Raji (cell line): ENCODE measurements around the gene RHOJ.

Experiments used
- POLR2A ChIP-seq: IDR thresholded peaks from 2 replicates; pipeline ENCODE4 v1.6.1; 2011; ENCODE audit warnings: low read depth, low read length, control low read depth; ENCODE audit not compliant: insufficient read depth

RHOJ gene

DNA sequence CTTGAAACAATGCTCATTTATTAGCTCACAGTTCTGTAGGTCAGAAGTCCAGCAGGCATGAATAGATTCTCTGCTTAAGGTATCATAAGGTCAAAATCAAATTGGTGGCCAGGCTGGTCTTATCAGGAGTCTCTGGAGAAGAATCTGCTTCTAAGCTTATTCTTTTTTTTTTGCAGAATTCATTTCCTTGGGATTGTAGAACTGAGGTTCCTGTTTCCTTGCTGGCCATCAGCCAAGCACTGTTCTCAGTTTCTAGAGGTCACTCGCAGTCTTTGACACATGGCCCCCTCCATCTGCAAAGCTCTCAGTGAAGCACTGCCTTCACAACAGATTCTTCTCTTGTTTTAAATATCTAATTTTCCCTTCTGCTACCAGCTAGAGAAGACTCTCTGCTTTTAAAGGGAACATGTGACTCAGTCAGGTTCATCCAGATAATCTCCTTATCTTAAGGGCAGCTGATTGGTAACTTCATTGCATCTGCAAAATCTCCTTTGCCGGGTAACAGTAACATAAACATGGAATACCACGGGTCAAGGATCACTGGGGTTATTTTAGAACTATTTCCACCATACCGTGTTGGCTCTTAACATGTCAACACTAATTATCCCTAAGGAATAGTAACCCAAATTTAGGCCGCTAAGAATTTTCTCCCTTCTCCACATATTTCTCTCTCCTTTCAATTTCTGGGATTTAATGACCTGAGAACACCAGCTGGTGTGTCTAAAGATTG, 25.3 kb downstream of the RHOJ start:
- TF ChIP-seq POLR2A: no peak

DNA sequence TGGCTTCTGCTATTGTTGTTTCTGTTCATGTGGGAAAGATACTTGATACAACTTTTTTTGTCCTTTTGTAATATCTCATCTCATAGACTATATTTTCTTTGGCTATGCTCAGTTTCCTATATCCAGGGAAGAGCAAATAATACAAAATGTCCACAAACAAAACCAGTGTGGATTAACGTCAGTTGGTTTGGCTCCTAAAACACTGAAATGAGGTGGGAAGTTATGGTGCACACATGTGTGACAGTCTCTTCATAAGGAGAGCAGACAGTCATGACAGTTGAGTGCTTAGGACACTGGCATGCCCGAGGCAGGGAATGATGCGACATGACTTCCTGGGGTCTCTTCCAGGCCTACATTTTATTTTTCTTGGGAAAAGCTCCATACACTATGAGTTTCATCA, 27.5 kb downstream of the RHOJ start:
- TF ChIP-seq POLR2A: no peak

DNA sequence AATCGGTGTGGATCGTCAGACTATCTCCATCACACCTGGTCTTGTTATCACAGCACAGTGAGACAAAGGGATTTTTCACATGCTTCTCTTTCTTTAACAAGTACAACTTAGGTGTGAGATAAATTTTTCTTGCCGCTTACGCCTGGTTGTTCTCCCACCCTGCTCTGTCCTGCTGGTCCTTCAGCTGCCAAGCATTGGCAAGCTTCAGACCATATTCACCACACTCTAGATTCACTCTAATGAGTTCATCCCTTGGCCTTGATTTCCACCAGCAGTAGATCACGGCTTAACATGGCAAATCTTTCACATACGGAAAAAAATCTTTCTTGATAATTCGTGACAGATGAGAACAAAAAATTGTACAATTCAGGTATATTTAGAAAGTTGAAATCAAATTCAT, 33.5 kb downstream of the RHOJ start:
- TF ChIP-seq POLR2A: no peak

- no peak for TF ChIP-seq POLR2A
These were observed 36.0 kb downstream of the RHOJ start for GRCh38 chr14:63240221-63240620.

DNA sequence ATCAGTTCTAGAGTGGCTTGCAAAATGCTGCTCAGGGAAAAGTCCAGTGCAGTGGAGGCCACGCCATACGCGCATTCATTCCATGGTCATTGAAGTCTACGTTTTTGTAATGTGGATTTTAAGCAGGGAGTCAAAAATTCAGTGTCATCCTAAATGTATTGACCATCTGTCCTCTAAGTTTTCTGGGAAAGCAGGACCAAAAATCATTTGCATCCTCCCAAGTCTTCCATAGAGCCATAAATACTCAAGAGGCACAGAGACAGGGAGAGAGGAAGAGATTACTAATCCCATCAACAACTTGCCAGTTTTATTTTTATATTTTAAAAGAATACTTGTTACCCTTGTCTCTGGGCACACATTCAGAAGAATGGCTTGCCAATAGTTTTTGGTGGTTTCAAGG, 36.9 kb downstream of the RHOJ start:
- TF ChIP-seq POLR2A: no peak

DNA sequence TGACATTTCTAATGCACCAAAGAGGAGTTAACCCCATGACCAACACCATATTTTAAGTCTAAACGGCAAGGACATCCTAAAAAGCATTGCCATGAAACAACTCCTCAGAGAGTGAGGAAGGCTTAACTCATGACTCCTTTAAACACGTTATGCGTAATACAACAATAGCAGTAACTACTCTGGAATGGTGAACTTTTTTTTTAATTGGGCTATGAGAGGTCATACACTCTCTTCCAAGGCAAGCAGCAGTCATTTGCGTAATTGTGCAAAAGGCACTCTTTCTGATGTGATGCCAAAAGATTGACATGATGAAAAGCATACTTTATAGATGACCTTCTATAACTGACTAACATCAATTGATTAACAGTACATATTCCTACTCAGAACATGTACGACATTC, 39.4 kb downstream of the RHOJ start:
- TF ChIP-seq POLR2A: no peak

GRCh38 chr14:63245893-63246292, 41.6 kb downstream of the RHOJ start:
- no peak for TF ChIP-seq POLR2A

- TF ChIP-seq POLR2A: no peak
These were observed 44.0 kb downstream of the RHOJ start for GRCh38 chr14:63248211-63248610.

DNA sequence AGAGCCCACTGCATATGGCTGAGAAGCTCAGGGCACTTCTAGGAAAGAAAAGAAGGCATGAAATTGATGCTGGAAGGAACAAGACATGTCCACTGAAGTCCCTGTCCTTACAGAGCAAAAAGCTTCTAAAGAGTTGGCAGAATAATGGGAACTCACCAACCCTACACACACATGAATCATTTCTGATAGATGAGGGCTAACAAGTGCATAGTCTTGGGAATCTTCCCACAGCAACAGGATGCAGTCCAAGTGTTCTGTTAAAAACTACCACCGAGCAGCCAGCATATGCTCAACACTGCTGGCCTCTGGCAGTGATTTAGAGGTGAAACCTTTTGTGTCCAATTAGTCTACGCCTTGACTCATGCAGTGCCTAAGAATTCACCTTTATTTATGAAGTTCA, 44.8 kb downstream of the RHOJ start:
- TF ChIP-seq POLR2A: no peak

DNA sequence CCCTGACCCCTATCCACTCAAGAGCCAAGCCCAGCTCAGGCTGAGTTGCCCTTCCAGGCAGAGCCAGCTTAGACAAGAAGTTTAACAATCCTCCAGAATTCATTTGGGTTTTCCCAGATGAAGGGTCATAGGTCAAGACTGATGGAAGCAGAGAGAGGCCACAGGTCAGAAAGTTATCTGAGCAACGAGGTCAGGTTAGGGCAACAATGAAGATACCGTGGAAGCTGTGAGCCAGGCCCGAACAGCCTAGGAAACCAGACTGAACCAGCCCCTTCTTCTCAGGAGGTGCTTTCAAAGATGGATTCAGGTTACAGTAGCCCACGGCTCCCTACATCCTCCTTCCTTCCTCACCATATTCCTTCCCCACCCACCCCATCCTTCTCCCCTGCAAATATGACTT, 53.1 kb downstream of the RHOJ start:
- TF ChIP-seq POLR2A: no peak

- no peak for TF ChIP-seq POLR2A
These were observed 58.2 kb downstream of the RHOJ start for GRCh38 chr14:63262446-63262845.

GRCh38 chr14:63266106-63266505, 61.9 kb downstream of the RHOJ start:
- no peak for TF ChIP-seq POLR2A

- TF ChIP-seq POLR2A: no peak
These were observed 62.9 kb downstream of the RHOJ start for GRCh38 chr14:63267171-63267570.

DNA sequence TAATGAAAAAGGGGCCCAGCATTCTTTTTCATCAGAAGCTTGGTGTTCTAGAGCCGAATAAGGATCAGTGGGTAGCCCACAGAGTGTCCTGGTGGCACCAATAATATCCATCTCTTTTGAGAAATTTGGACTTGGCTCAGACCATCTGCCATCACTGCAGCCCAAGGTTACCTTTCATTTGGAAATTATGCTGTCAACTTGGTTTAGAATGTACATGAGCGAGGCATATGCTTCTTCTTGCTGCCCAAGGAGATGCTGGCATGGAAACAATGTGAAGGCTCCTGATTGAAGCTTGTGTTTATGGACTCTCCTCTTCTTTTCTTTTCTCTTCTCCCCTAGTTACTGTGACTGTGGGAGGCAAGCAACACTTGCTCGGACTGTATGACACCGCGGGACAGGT, 64.5 kb downstream of the RHOJ start:
- no peak for TF ChIP-seq POLR2A

- TF ChIP-seq POLR2A: no peak
These were observed 65.5 kb downstream of the RHOJ start for GRCh38 chr14:63269561-63270225.

DNA sequence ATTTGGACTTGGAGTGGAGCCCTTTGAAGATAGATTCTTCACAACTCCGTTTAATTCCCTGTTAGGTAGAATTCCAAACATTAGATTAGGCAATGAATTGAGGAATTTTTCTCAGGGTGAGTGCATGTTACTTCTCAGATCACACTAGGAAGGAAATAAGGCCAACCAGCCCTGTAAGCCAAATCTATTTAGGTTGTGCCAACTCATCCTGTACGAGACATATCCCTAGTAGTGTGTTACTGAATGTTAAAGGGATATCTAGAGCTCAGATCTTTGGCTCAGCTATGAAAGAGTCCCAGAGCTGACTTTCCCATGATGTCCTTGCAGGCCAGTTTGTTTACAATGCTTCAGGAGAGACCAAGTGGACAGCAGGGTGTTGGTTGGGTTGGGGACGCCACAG, 68.9 kb downstream of the RHOJ start:
- TF ChIP-seq POLR2A: no peak
